Neural cell (in vitro differentiated cells): ENCODE measurements around the gene IQGAP1.

Experiments used
- EP300 ChIP-seq: fragments of 450-650 bp; conservative IDR thresholded peaks from 2 replicates; pipeline ENCODE4 v1.6.1; 2014; ENCODE audit warnings: antibody characterized with exemption, mild to moderate bottlenecking, moderate library complexity; ENCODE audit not compliant: poor library complexity, severe bottlenecking
- EZH2 ChIP-seq: fragments of 200-600, 300-800 bp; shearing (Covaris generic), sonication (generic); IDR thresholded peaks from 2 replicates; pipeline ENCODE4 v1.6.1; 2014; ENCODE audit warnings: antibody characterized with exemption, low read length, borderline replicate concordance, mild to moderate bottlenecking; ENCODE audit not compliant: insufficient read depth, poor library complexity, severe bottlenecking
- POLR2AphosphoS5 ChIP-seq: IDR thresholded peaks from 2 replicates; pipeline ENCODE4 v1.6.1; 2012
- SMC3 ChIP-seq: fragments of 450-650 bp; conservative IDR thresholded peaks from 2 replicates; pipeline ENCODE4 v1.6.1; 2014; ENCODE audit warnings: antibody characterized with exemption, mild to moderate bottlenecking, moderate library complexity; ENCODE audit not compliant: poor library complexity
- TAF1 ChIP-seq: IDR thresholded peaks from 2 replicates; pipeline ENCODE4 v1.6.1; 2012; ENCODE audit warnings: low read depth
- TF ChIP-seq, protein P1 (sequence below): fragments of 450-650 bp; IDR thresholded peaks from 2 replicates; pipeline ENCODE4 v1.5.1; 2014; ENCODE audit warnings: antibody characterized with exemption, mild to moderate bottlenecking, moderate library complexity; ENCODE audit not compliant: poor library complexity, severe bottlenecking

- TF ChIP-seq SMC3 (no peak), POLR2AphosphoS5 (no peak), TAF1 (no peak), EP300 (no peak), EZH2 (no peak)
- TF ChIP-seq, protein P1, sequence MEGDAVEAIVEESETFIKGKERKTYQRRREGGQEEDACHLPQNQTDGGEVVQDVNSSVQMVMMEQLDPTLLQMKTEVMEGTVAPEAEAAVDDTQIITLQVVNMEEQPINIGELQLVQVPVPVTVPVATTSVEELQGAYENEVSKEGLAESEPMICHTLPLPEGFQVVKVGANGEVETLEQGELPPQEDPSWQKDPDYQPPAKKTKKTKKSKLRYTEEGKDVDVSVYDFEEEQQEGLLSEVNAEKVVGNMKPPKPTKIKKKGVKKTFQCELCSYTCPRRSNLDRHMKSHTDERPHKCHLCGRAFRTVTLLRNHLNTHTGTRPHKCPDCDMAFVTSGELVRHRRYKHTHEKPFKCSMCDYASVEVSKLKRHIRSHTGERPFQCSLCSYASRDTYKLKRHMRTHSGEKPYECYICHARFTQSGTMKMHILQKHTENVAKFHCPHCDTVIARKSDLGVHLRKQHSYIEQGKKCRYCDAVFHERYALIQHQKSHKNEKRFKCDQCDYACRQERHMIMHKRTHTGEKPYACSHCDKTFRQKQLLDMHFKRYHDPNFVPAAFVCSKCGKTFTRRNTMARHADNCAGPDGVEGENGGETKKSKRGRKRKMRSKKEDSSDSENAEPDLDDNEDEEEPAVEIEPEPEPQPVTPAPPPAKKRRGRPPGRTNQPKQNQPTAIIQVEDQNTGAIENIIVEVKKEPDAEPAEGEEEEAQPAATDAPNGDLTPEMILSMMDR, result no peak
These were observed 23.1 kb downstream of the IQGAP1 start for GRCh38 chr15:90411176-90411575.
